ENCODE results near the gene NPIPA3.
"Not testable (repeated sequence)": the region's sequence is repeated elsewhere in the genome, so short reads cannot be mapped to it uniquely, and the experiment has no call there.

The NPIPA3 gene

DNA sequence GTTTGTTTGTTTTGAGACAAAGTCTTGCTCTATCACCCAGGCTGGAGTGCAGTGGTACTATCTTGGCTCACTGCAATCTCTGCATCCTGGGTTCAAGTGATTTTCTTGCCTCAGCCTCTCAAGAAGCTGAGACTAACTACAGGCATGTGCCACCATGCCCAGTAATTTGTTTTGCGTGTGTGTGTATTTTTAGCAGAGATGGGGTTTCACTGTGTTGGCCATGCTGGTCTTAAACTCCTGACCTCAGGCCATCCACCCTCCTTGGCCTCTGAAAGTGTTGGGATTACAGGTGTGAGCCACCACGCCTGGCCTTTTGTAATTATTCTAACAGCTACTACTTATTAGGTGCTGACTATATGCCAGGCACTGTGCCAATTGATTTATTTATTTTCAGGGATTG, 72.4 kb downstream of the NPIPA3 start:
- not testable (repeated sequence) for H3K9ac ChIP-seq (ENCODE audit: low read length); H3K4me3 ChIP-seq (ENCODE audit: low read depth in 1 of 2, low read length in 2 of 2); H3K4me1 ChIP-seq (ENCODE audit: insufficient read depth, low read length); H3K27ac ChIP-seq (ENCODE audit: low read depth, low read length); H3K27me3 ChIP-seq (ENCODE audit: control insufficient read depth in 1 of 2, insufficient read depth in 2 of 2, low read length in 2 of 2); H3K36me3 ChIP-seq (ENCODE audit: insufficient read depth, low read length); H3K9me3 ChIP-seq (ENCODE audit: low read length)

Measured in muscle layer of colon (tissue), 2 donors.